DMS 273 (cell line): ENCODE results near the gene GYPA.
"Not testable (repeated sequence)": the region's sequence is repeated elsewhere in the genome, so short reads cannot be mapped to it uniquely, and the experiment has no call there.

ENCODE experiments used
- DNase-seq: peaks from one replicate; lab custom pipeline; 2025; ENCODE audit not compliant: unreplicated experiment; lab: John Stamatoyannopoulos, UW

The GYPA gene

DNA sequence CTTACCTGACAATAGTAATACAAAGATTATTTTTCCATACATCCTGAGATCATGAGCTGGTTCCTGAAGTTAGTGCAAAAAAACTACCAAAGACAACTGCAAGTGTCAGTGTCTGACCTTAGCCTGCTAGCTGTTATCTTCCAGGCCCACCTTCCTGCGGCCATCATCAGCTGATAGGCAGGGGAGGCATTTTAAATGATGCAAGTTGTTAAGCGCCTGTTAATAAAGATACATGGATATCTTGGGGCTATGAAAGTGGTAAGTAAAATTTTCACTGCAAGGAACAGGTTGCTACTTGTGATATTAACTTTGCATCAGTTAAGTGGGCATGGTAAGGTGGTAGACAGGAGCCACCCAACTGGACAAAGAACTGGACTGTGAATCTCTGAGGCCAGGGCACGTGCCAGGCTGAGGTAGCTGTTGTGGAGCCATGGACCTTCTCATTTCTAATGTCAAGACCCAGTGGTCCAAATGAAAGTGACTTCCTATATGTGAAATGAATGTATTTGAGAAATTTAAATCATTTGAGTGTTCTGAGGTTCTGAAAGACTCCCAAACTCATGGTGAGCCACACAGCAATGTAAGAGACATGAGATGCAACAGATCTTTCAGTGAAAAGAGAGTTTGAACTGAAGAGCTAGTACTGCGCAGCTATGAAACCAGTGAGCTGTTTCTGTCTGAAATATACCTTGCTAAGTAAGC is at the start of gene GYPA:
GYPA (minus strand) TSS at position 125 of the 702 bp plus-strand sequence; CDS start at position 42, 83 bp downstream.
- not testable (repeated sequence) for DNase-seq

DNA sequence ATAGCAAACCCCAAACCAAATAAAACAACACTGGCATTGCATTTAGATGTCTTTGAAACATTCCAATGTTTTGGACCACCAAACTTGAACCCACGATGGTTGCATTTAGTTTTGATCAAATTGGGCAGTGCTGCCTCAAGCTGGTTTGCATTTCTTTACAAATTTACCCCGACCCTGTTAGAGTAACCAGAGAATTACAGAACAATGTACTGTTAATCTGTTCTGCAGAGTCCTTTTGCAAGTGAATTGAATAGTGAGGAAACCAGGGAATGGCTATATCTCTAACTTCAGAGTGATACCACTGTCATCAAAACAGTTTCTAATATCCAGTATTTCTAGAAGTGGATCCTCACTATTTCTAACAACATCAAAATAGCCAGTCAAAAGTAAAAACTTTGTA is 49.5 kb upstream of the GYPA start:
- DNase-seq, result no peak

DNA sequence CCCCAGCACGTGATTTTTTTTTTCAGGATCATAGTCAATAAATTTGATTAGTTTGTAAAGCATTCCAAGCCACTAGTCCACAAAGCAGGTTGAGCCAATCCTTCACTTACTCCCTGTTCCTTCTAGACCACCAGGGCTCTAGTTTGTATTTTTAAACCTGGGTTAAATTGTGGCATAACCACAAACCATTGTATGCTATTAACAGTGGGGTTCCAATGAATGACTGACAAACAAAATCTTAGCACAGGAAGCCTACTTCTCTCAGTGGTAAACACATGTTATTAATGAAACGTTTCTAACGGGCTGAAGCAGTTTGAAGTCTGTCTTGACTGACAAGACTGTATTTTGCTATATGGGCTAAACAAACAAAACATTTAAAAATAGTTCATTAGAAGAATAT is 48.6 kb upstream of the GYPA start:
- no peak for DNase-seq

DNA sequence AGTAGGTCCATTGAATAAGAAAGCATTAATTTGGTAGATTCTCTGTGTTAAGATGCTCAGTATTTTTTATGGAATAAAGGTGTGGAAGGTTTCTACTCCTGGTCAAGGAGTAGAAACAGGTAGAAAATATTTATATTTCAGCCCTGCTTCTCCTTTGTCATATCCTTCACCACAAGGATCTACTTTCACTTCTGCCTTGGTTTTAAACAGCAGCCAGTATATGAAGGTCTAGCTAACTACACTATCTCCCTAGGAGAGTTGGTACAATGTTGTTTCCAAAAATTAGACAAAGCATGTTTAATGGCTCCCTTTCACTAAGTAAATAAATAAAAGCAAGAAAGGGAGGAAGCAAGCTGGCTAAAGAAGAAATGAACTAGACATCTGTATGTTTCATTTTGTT is 44.6 kb upstream of the GYPA start:
- no peak for DNase-seq

DNA sequence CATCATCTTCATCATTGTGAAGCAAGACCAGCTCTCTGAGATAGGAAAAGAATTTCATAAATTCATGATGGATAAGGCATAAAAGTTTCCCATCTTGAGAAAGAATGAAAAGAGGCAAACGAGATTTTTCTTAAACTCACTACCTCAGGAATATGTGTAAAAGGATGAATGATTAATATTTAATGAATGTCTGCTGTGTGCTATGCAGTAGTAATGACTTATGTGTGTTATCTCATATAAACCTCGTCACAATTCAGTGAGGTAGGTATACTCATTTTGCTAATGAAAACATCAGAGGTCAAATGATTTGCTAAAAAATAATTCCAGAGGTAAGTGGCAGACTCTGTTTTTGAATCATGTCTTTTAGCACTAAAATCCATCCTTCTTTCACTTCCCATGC is 42.6 kb upstream of the GYPA start:
- no peak for DNase-seq

DNA sequence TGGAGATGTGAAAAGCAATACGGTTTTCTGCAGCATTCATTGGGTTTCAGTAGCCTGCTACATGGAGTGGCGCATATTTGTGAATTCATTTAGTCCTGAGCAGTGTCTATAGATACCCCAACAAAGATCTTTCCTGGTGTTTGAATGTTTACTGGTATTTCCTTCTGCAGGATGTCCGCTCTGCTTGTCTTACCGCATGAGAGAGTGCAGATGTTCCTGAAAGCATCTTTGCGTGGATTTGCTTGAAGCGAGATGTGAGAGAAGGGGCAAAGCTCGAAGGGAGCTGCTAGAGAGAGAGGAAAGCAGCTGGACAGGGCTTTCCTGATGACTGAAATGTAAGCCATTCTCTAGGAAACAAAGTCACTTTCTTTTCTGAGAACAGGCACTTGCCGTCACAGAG is 40.9 kb upstream of the GYPA start:
- DNase-seq, result no peak

DNA sequence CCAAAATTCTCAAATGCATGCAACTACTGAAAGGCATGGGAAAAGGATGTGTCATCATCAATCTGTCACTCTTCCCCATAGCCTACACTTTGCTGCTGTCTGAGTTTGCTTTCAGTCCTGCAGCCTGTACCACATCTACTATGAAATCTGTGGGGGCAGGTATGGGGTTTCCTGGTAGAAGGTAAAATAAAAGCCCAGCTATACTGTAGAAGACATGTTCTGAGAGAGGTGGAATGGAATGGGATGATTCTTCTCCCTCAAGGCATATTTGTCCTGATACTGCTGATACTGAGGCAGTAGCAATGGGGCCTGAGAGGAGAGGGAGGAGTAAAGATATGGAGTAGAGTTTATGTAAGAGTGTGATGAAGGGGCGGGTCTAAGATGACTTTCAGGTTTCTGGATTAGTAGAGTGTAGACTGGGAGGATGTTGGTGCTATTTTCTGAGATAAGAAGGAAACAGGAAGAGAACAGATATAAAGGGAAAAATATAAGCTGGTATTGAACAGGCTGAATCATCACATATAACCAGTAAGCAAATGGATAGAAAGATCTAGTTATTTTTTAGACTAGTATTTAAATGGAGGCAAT is 38.7 kb upstream of the GYPA start:
- no peak for DNase-seq

DNA sequence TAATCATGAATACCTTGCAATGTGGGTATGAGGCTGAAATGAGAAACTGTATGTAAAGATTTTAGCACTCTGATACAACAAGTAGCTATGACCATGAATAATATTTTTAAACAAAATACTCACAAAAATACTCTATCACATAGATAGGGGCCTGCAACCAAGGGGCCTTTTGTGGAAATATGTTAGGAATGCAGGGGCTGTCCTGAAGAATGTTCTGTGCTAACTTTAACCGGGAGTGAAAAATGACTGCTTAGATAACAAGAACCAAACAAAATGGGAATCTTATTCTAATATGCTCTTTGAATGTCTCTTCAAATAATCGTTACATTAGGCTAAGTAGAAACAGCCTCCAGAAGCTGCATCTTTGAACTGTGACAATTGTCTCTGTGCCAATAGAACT is 37.9 kb upstream of the GYPA start:
- DNase-seq, result no peak

DNA sequence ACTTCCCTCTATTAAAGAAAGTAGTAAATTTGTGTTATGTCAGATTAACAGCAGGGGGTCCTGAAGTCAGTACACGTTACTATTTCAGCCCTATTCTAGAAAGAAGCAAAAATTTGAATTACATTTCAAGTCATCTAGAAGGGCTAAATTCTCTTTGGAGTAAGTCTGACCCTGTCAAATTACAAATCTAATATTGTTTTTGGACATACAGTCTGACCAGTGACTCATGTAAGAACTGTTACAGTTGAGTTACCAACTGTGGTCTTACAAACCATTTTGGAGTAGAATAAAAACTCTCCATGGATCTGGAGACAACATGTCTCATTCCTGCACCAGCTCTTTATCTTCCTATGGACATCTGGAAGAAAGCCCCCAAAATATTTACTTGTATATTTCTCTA is 36.0 kb upstream of the GYPA start:
- no peak for DNase-seq

DNA sequence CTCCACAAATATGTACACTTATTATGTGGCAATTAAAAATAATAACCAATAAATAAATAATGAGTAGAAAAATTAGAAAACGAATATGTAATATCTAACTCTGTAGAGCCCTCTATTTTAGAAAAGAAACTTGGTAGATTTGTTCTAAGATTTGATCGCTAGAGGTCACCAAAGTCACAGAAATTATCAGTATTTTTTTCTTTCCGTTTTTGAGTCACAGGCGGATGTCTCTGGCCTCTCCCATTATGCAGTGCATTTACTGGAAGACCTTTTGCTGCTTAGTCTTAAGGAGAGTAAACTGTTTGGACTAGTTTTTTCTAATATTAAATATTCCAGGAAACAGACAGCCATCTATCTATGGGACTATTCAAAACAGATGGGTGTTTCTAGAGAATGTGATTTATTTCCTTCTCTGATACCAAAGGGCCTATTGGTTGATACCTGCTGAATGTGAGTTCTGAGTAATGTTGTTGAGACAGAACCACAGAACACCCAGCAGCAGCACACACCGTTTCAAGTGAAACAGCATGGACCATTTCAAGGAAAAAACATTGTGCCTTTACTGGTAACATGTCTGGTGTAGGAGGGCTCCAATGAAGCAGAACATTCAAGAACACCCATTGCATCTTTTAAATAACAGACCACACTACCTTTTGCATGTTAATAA is 34.0 kb upstream of the GYPA start:
- DNase-seq, result peak; percentile 50

DNA sequence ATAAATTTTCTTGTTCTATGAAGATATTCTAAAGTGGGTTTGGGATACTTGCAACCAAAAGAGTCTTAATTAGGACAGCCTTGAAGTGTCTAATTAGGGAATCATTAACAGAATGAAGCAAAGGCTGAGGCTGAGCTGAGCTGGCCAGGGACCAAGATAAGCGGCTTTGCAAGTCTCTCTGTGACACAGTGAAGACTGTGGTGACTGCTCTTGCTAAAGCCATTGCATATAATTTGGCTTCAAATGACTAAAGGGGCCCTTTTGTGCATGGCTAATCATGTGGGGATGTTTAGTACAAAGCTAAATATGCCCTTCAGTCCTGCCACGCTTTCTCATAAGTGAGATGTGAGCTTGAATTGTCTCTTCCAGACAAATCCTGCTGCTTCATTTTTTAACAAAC is 31.2 kb upstream of the GYPA start:
- no peak for DNase-seq

DNA sequence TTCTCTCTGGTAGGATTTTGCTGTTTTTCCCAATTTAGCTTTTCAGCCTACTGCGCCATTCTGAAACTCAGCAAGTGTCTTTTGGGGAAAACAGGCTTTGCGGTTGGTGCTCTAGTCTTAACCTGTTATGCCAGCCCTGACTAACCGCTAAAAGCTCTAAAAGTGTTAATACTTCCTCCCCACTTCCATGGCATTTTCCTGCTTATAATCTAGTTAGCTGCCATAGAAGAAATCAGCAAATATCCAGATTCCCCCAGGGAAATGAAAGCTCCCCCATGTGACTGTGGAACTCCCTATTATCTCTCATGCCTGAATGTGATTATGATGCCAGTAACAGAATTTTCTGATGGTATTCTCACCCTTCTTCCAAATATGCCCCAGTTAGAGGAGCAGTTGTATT is 28.7 kb upstream of the GYPA start:
- no peak for DNase-seq

DNA sequence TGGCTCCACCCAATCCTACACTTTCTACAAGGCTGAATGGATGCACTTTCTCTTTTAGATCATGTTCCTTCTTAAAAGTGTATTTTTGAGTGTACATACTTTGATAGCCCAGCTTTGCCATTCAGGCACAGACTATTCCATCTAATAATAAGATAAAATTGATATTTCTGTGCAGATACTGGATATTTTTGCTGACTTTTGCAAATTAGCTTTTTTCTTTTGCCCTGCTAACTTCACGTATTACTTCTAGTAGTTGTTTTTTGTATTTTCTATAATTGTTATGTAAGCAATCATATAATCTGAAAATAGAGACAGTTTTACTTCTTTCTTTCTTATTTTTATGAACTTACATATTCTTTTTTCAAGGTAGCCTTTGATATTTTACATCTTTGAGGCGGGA is 13.5 kb upstream of the GYPA start:
- DNase-seq, result no peak

DNA sequence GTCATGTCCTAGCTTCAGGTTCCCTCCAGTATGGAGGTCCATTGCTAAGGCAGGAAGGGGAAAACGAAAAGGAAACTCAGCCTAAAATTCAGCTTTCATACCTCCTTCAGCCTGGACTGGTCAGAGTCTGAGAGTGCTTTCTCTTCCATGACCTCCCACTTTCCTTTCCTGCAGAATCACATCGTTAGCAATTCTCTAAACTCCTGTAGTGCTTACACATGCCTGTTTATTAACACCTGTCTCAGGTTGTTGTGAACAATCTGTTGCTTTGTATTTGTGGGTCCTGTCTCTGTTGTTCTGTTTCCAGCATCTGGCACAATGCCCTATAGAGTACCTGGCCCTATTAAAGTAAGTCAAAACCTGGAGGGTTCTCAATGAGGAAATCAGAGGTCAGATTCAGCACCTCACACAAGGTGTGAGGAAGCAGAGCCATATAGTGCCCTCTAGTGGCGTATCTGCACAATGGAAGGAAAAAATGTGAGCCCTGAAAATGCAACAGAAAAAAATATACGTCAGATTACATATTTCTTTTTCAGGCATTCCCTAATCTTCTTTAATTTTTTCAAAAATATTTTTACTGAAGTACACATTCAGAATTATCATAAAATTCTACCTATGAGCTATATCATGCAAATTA is 2.3 kb upstream of the GYPA start:
- peak; percentile 24 for DNase-seq

DNA sequence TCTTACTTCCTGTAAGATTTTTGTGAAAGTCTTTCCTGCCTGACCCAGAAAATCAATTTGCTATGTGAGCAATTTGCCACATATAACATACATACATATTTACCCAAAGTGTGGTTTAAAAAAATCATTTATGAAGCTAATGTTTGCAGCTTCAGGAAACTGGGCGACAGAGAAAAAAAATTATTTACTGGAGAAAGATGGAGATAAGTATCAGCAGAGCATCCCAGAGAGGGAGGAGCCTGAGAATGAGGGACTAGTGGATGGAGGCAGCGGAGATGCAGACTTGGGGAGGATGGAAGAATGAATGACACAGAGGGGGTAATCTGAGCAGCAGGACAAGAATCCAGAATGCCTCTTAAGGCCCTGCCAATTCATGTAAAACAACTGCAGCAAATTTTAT is 975 bp upstream of the GYPA start:
- no peak for DNase-seq

DNA sequence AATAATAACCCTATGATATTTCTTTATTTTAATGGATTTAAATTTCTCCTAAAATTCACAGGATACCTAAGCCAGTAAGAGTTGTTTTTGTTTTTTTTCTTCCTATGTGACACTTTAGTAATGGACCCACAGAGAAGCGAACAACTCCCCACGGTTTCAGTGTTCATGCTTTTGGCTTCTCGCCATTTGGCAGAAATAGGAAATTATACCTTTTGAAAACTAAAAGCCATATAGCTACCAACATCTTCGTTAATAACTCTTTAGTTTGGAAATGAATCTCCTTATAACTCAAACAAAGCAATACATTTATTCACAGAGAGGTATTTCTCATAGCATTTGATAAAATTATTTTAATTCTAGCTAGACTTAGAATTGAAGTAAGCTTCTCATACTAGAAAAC is 527 bp downstream of the GYPA start:
- not testable (repeated sequence) for DNase-seq

DNA sequence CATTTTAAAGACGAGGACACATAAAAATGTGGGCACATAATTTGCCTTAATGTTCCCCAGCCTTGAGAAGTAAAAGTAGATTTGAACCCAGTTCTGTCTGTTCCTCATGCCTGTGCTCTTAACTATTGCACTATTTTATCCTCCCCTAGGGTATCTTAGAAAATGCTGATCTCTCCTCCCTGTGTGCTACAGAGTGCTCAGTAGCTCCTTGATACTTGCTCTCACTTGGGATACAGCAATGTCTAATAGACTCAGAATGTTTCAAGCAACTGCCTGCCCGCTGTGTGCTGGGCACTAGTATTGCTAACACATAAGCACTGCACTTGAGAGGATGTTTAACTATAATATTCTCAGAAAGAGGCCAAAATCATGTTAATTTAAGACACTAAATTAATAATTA is 971 bp downstream of the GYPA start:
- DNase-seq, result not testable (repeated sequence)

DNA sequence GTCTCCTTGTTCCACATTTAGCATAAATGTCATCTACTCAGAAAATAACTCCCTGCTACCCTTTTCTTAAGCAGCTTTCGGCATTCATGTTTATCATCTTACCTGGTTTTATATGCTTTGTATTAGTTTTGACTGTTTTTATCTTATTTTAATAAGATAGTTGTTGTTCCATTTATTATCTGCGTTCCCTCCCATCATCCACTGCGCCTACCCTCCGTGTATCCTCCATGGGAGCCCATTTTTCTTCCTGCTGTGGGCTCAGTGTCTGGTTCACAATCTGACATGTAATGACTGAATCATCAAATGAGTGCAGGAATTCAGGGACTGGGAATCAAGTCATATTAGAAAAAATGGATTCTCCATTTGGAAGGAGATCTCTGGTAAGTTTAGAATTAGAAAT is 2.3 kb downstream of the GYPA start:
- DNase-seq, result not testable (repeated sequence)

DNA sequence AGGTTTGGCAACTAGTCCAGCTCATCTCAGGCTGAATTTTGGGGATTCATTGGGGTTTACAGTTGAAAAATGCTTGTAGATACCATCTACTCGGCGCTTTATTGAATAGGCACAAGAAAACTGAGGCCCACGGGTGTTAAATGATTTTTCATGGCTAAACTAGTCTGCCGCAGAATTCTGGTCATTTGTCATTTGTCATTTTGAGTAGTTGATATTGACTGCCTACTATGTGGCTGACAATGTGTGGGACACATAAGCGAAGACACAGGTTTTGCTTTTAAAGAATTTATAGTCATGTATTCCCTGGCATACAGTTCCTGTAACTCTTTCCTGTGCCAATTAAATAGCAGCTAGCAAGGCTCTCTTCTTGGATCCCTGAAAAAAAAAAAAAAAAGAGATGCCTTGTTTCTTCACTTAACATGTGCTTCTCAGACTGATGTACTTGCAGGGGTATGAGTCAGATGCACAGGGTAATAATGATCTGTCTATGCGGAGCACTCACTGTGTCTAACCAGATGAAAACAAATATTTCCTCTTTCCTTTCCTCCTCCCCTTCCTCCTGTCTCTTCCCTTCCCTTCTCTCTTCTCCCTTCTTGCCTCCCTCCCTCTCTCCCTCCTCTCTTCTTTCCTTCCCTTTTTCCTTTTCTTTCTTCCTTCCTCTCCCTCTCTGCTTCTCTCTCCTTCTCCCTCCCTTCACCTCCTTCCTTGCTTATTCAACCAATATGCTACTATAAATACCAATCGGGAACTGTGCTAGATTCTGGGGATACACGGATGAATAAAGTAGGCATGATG is 3.2 kb downstream of the GYPA start:
- not testable (repeated sequence) for DNase-seq

DNA sequence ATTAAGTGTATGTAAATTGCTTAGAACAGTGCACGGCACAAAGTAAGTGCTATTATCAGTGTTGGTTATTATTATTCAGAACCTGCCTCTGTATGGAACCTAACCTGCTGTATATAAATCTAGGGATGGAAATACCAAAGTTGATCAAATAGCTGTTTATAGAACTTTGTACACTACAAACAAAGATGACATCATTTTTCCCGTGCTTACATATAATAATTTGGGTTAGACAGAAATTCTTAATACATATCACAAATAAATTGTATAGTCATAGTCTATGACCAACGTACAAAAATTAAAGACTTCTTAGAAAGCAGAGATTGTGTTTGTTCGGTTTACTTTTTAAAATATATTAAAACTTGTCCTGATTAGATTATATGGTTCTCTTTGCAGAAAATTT is 4.3 kb downstream of the GYPA start:
- not testable (repeated sequence) for DNase-seq

DNA sequence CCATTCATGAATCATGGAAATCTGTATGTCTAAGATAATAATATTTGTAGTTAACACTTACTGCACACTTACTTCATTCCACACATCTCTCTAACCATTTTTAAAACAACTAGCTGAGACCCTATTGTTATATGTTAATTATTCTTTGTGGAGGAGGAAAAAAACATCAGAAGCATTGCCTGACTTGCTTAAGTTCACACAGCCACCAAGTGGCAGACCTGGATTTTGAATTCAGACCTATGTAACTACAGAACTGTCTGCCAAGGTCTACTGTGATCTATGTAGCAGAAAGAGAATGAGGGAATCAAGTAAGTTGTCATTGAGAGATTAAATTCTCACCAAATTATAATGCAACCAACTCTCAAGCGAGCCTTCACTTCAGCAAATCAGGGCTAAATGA is 10.4 kb downstream of the GYPA start:
- not testable (repeated sequence) for DNase-seq
